ENCODE data around the gene CMSS1. TPM values are rescaled to one million over a fixed set of nuclear protein-coding genes. Genes with fewer than 3 reads are reported as not detected.
A peak's percentile ranks its signal among the peaks of the same experiment; 100 is the strongest.

CMSS1 gene
- total RNA-seq, 1 donor from 2014 or later = 35.7 TPM

GRCh38 chr3:100076731-100077529 lies 259.3 kb downstream of the CMSS1 start:
- peak overlapping the region; percentile 5 for H3K4me3 Mint-ChIP-seq (ENCODE audit: low read depth)
- TF ChIP-seq CTCF (IDR thresholded peaks at IDR 0.05; ENCODE audit: unreplicated experiment) = no peak
- H3K36me3 Mint-ChIP-seq (ENCODE audit: insufficient read depth) = no peaks in the 10 kb centered on the region
- H3K9me3 Mint-ChIP-seq (ENCODE audit: low read depth) = no peaks in the 10 kb centered on the region
- peaks cover 42% of the 10 kb centered on the region for H3K4me1 Mint-ChIP-seq (ENCODE audit: low read depth)
- DNase-seq (ENCODE audit: low spot score, unreplicated experiment) = no peak
- H3K27ac Mint-ChIP-seq = peak overlapping the region; percentile 54
- no peaks in the 10 kb centered on the region for H3K27me3 Mint-ChIP-seq

- Mint-ChIP-seq H3K27me3 (no peaks in the 10 kb centered on the region), H3K4me1 (ENCODE audit: low read depth) (peaks cover 51% of the 10 kb centered on the region), H3K9me3 (ENCODE audit: low read depth) (no peaks in the 10 kb centered on the region), H3K4me3 (ENCODE audit: low read depth) (no peak overlapping the region), H3K36me3 (ENCODE audit: insufficient read depth) (no peaks in the 10 kb centered on the region), H3K27ac (no peak overlapping the region)
- no peak for TF ChIP-seq CTCF (IDR thresholded peaks at IDR 0.05; ENCODE audit: unreplicated experiment)
- DNase-seq (ENCODE audit: low spot score, unreplicated experiment) = no peak
Observed at GRCh38 chr3:100079328-100079727, 261.7 kb downstream of the CMSS1 start.

- no peak for TF ChIP-seq CTCF (IDR thresholded peaks at IDR 0.05; ENCODE audit: unreplicated experiment)
- H3K4me1 Mint-ChIP-seq (ENCODE audit: low read depth) = peaks cover 50% of the 10 kb centered on the region
Observed at GRCh38 chr3:100080573-100080972, 262.9 kb downstream of the CMSS1 start.

GRCh38 chr3:100081311-100081710 lies 263.6 kb downstream of the CMSS1 start:
- Mint-ChIP-seq H3K36me3 (ENCODE audit: insufficient read depth) (no peaks in the 10 kb centered on the region), H3K27ac (no peak overlapping the region), H3K4me1 (ENCODE audit: low read depth) (peaks cover 49% of the 10 kb centered on the region), H3K27me3 (no peaks in the 10 kb centered on the region), H3K4me3 (ENCODE audit: low read depth) (no peak overlapping the region), H3K9me3 (ENCODE audit: low read depth) (no peaks in the 10 kb centered on the region)
- TF ChIP-seq CTCF (IDR thresholded peaks at IDR 0.05; ENCODE audit: unreplicated experiment) = no peak
- DNase-seq (ENCODE audit: low spot score, unreplicated experiment) = no peak

More at GRCh38 chr3:100080573-100080972, 262.9 kb downstream of the CMSS1 start:
- Mint-ChIP-seq H3K27me3 (no peaks in the 10 kb centered on the region), H3K4me3 (ENCODE audit: low read depth) (no peak overlapping the region), H3K9me3 (ENCODE audit: low read depth) (no peaks in the 10 kb centered on the region), H3K36me3 (ENCODE audit: insufficient read depth) (no peaks in the 10 kb centered on the region), H3K27ac (peak overlapping the region; percentile 57)
- DNase-seq (ENCODE audit: low spot score, unreplicated experiment) = no peak

- H3K27ac Mint-ChIP-seq = no peak overlapping the region
- no peak for DNase-seq (ENCODE audit: low spot score, unreplicated experiment)
- no peak for TF ChIP-seq CTCF (IDR thresholded peaks at IDR 0.05; ENCODE audit: unreplicated experiment)
- H3K27me3 Mint-ChIP-seq = no peaks in the 10 kb centered on the region
- H3K4me3 Mint-ChIP-seq (ENCODE audit: low read depth) = no peak overlapping the region
- H3K9me3 Mint-ChIP-seq (ENCODE audit: low read depth) = no peaks in the 10 kb centered on the region
- H3K36me3 Mint-ChIP-seq (ENCODE audit: insufficient read depth) = no peaks in the 10 kb centered on the region
- H3K4me1 Mint-ChIP-seq (ENCODE audit: low read depth) = peaks cover 50% of the 10 kb centered on the region
Observed at GRCh38 chr3:100081986-100082692, 264.5 kb downstream of the CMSS1 start.

All from progenitor cell of endocrine pancreas (in vitro differentiated cells).